BLaER1 treated with 17β-estradiol and CSF1 and Interleukin-3, amounts not matched to agents 10 nM and 100 nM (cell line): ENCODE results near the gene KLK11.

ENCODE experiments used
- H3K27ac ChIP-seq, 11 experiments: shearing (Covaris generic); formaldehyde crosslinking; 2 replicates each; pipeline ENCODE4 v1.8.1; 2022
- H3K27me3 ChIP-seq, 11 experiments: shearing (Covaris generic); formaldehyde crosslinking; 2 replicates each; pipeline ENCODE4 v1.8.1; 2022
- H3K36me3 ChIP-seq, 11 experiments: shearing (Covaris generic); formaldehyde crosslinking; 2 replicates each; pipeline ENCODE4 v1.8.1; 2022
- H3K4me1 ChIP-seq, 10 experiments: shearing (Covaris generic); formaldehyde crosslinking; 2 replicates each; pipeline ENCODE4 v1.8.1; 2022
- H3K4me2 ChIP-seq, 11 experiments: shearing (Covaris generic); formaldehyde crosslinking; 2 replicates each; pipeline ENCODE4 v1.8.1; 2022
- H3K4me3 ChIP-seq, 10 experiments: shearing (Covaris generic); formaldehyde crosslinking; 2 replicates each; pipeline ENCODE4 v1.8.1; 2022
- H3K9ac ChIP-seq, 11 experiments: shearing (Covaris generic); formaldehyde crosslinking; 2 replicates each; pipeline ENCODE4 v1.8.1; 2022
- H3K9me3 ChIP-seq, 11 experiments: shearing (Covaris generic); formaldehyde crosslinking; replicated peaks in 1 of 11; 2 replicates each; pipeline ENCODE4 v1.8.1; 2022
- H4K20me1 ChIP-seq, 11 experiments: shearing (Covaris generic); formaldehyde crosslinking; 2 replicates each; pipeline ENCODE4 v1.8.1; 2022
- Cebpa-rat ChIP-seq, 11 experiments: shearing (Covaris generic); IDR thresholded peaks; 2 replicates each; pipeline ENCODE4 v1.8.1; 2022

KLK11 gene

GRCh38 chr19:51026554-51026831 is at the start of gene KLK11:
Gene KLK11 (minus strand): TSS chr19:51026616. CDS start chr19:51025631, 985 bp downstream.
- H3K36me3 ChIP-seq = no peaks in the 10 kb centered on the region
- H3K27me3 ChIP-seq = peaks cover 0 to 4% (median 0%) of the 10 kb centered on the region in 11 experiments; a peak in 3 of 22 replicates
- no peak within 1 kb of the TSS for H3K4me3 ChIP-seq
- no peaks in the 10 kb centered on the region for H4K20me1 ChIP-seq
- no peak within 1 kb of the TSS for H3K27ac ChIP-seq
- H3K4me1 ChIP-seq = peaks cover 0 to 1% (median 0%) of the 10 kb centered on the region in 10 experiments; a peak in 3 of 20 replicates
- no peak within 1 kb of the TSS for H3K9ac ChIP-seq
- H3K9me3 ChIP-seq = no peaks in the 10 kb centered on the region
- H3K4me2 ChIP-seq = no peak within 1 kb of the TSS
- TF ChIP-seq Cebpa-rat (IDR thresholded peaks at IDR 0.05) = no peak

GRCh38 chr19:51075998-51076397 is 49.6 kb upstream of the KLK11 start:
- Histone ChIP-seq H3K36me3 (peaks cover under 1 to 23% (median 9%) of the 10 kb centered on the region in 11 experiments; a peak in 8 of 22 replicates), H3K27ac (no peak overlapping the region), H3K9me3 (peaks cover 18 to 25% (median 23%) of the 10 kb centered on the region in 11 experiments), H3K4me1 (no peaks in the 10 kb centered on the region), H3K4me3 (no peak overlapping the region), H3K27me3 (no peaks in the 10 kb centered on the region), H3K4me2 (no peak overlapping the region), H3K9ac (no peak overlapping the region), H4K20me1 (no peaks in the 10 kb centered on the region)
- TF ChIP-seq Cebpa-rat (IDR thresholded peaks at IDR 0.05) = no peak

GRCh38 chr19:51071095-51071405 is 44.6 kb upstream of the KLK11 start:
- H3K36me3 ChIP-seq = no peaks in the 10 kb centered on the region
- H3K4me1 ChIP-seq = no peaks in the 10 kb centered on the region
- peaks cover 18 to 25% (median 23%) of the 10 kb centered on the region in 11 experiments for H3K9me3 ChIP-seq
- no peak for TF ChIP-seq Cebpa-rat (IDR thresholded peaks at IDR 0.05)
- H3K27me3 ChIP-seq = no peaks in the 10 kb centered on the region
- H3K9ac ChIP-seq = no peak overlapping the region
- H3K4me3 ChIP-seq = no peak overlapping the region
- H3K4me2 ChIP-seq = no peak overlapping the region
- no peak overlapping the region for H3K27ac ChIP-seq
- no peaks in the 10 kb centered on the region for H4K20me1 ChIP-seq

- no peaks in the 10 kb centered on the region for H3K27me3 ChIP-seq
- H3K4me3 ChIP-seq = no peak overlapping the region
- no peak overlapping the region for H3K27ac ChIP-seq
- no peaks in the 10 kb centered on the region for H4K20me1 ChIP-seq
- no peaks in the 10 kb centered on the region for H3K36me3 ChIP-seq
- no peak overlapping the region for H3K9ac ChIP-seq
- no peak for TF ChIP-seq Cebpa-rat (IDR thresholded peaks at IDR 0.05)
- no peaks in the 10 kb centered on the region for H3K4me1 ChIP-seq
- no peak overlapping the region for H3K4me2 ChIP-seq
- H3K9me3 ChIP-seq = peaks cover 18 to 25% (median 23%) of the 10 kb centered on the region in 11 experiments
Measured at GRCh38 chr19:51070334-51071094, 44.1 kb upstream of the KLK11 start.

GRCh38 chr19:51066393-51067186 is 40.2 kb upstream of the KLK11 start:
- H3K4me1 ChIP-seq = 0 out of 20 replicates have a peak, but pooled peaks cover 0 to 3% (median 0%) of the 10 kb centered on the region in 10 experiments
- no peaks in the 10 kb centered on the region for H3K27me3 ChIP-seq
- no peaks in the 10 kb centered on the region for H3K36me3 ChIP-seq
- no peaks in the 10 kb centered on the region for H4K20me1 ChIP-seq
- no peaks in the 10 kb centered on the region for H3K9me3 ChIP-seq
- no peak overlapping the region for H3K9ac ChIP-seq
- H3K4me3 ChIP-seq = no peak overlapping the region
- H3K4me2 ChIP-seq = no peak overlapping the region
- H3K27ac ChIP-seq = no peak overlapping the region
- TF ChIP-seq Cebpa-rat (IDR thresholded peaks at IDR 0.05) = no peak

- no peak for TF ChIP-seq Cebpa-rat (IDR thresholded peaks at IDR 0.05)
- Histone ChIP-seq H3K9ac (no peak overlapping the region; a peak in 1 of 22 replicates), H3K4me2 (peak overlapping the region in 10 of 11 experiments; percentile 34 to 62 (median 50); a peak in 13 of 22 replicates), H3K4me3 (peak overlapping the region in 6 of 10 experiments; percentile 27 to 54 (median 43); a peak in 5 of 20 replicates), H3K27ac (no peak overlapping the region), H3K36me3 (no peaks in the 10 kb centered on the region), H3K27me3 (no peaks in the 10 kb centered on the region), H3K4me1 (0 out of 20 replicates have a peak, but pooled peaks cover 0 to 3% (median 0%) of the 10 kb centered on the region in 10 experiments), H4K20me1 (no peaks in the 10 kb centered on the region), H3K9me3 (no peaks in the 10 kb centered on the region)
Measured at GRCh38 chr19:51065221-51065960, 39.0 kb upstream of the KLK11 start.

GRCh38 chr19:51064534-51065220 is 38.3 kb upstream of the KLK11 start, which contains the start of gene KLK13:
Gene KLK13 (minus strand): TSS chr19:51065092. CDS start chr19:51065067, 25 bp downstream.
- no peak for TF ChIP-seq Cebpa-rat (IDR thresholded peaks at IDR 0.05)
- no peaks in the 10 kb centered on the region for H3K36me3 ChIP-seq
- 0 out of 20 replicates have a peak, but pooled peaks cover 0 to 3% (median 0%) of the 10 kb centered on the region in 10 experiments for H3K4me1 ChIP-seq
- H3K27ac ChIP-seq = no peak within 1 kb of the TSS
- no peak within 1 kb of the TSS; a peak in 2 of 22 replicates for H3K9ac ChIP-seq
- peak within 1 kb of the TSS; percentile 34 to 62 (median 50); a peak in 16 of 22 replicates for H3K4me2 ChIP-seq
- no peaks in the 10 kb centered on the region for H3K27me3 ChIP-seq
- H3K9me3 ChIP-seq = no peaks in the 10 kb centered on the region
- H3K4me3 ChIP-seq = peak within 1 kb of the TSS in 8 of 10 experiments; percentile 27 to 54 (median 38); a peak in 10 of 20 replicates
- no peaks in the 10 kb centered on the region for H4K20me1 ChIP-seq

- Histone ChIP-seq H3K9ac (no peak overlapping the region), H3K36me3 (no peaks in the 10 kb centered on the region), H4K20me1 (no peaks in the 10 kb centered on the region), H3K4me3 (no peak overlapping the region), H3K27ac (no peak overlapping the region), H3K9me3 (no peaks in the 10 kb centered on the region), H3K4me1 (0 out of 20 replicates have a peak, but pooled peaks cover 0 to 3% (median 0%) of the 10 kb centered on the region in 10 experiments), H3K27me3 (no peaks in the 10 kb centered on the region), H3K4me2 (no peak overlapping the region)
- TF ChIP-seq Cebpa-rat (IDR thresholded peaks at IDR 0.05) = no peak
Measured at GRCh38 chr19:51063664-51064063, 37.2 kb upstream of the KLK11 start.
